ENCODE results near the gene PTPRE. TPM values are rescaled to one million over a fixed set of nuclear protein-coding genes. Genes with fewer than 3 reads are reported as not detected.
A peak's percentile ranks its signal among the peaks of the same experiment; 100 is the strongest.

Gene PTPRE
- total RNA-seq, 1 donor from 2014 or later, result 13.8 TPM

DNA sequence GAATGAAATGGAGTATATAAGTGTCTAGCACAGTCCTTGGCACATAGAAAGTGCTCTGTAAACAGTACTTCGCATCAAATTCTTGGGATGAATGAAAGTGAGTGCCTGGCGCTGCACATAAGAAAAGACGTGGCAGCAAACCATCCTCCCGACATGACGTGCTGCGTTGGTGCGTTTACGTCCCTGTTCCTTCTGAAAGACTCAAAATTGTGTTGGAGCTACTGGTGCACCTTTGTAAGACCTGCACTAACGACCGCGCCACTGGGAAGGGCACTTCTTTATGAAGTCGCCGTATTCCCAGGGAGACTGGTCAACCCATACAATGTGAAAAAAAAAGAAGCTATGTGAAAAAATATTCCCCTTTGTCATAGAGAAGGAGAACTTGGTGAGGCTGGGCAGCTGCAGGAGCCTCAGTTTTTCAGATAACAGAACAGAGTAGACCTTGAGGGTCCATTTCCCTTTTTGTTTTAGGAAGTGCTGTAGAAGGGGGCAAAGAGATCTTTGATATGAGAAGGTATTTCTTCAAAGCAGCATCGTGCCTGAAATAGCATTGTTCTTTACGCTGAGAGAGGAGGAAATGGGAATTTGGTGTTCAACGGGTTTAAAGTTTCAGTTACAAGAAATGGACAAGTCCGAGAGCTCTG, 91.7 kb downstream of the PTPRE start:
- H3K27ac ChIP-seq (replicated peaks), result no peak overlapping the region
- intact Hi-C loops (cut with micrococcal nuclease), result no loop called here
- no peak for DNase-seq

DNA sequence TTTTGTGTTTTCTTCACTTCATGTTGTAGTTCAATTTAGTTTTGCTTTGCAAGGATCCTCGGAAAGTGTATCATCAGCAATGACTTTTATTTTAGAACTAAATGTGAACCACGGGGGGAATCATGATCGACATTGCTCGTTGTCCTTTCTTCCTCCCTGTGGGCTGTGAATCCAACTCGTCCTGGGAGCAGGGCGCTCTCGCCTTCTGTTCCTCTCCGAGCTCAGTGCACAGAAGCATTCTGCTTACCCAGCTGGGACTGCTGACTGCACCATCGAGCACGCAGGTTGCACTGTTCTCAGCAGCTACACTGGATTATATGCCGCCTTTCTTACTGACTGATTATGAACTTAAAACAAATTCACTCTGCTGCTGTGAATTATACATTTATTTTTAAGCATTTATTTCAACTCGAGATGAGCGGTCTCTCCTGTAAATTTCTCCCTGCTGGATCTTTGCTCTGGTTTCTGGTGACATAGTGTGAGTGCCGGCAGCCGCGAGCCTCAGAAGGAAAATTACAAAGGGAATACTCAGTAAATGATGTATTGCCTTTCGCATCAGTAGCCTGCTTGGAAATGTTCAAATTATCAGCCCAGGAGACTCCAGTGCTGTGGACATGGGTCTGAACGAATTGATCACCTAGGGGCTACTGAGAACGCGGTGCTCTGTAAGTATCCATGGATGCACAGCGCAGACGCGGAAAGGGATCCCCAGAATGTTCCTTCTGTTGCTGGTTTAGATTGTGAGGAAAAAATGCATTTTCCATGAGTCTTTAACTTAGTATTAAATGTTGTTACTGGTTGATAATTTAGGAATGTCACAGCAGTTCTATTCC, 92.6 kb downstream of the PTPRE start:
- intact Hi-C loops (cut with micrococcal nuclease), result no loop called here
- Histone ChIP-seq H3K4me3 (no peak overlapping the region), H3K4me1 (peaks cover 59% of the 10 kb centered on the region), H3K9me3 (replicated peaks) (no peaks in the 10 kb centered on the region), H3K36me3 (no peaks in the 10 kb centered on the region), H3K27ac (replicated peaks) (no peak overlapping the region), H3K27me3 (ENCODE audit: low read depth) (no peaks in the 10 kb centered on the region)
- TF ChIP-seq, protein P1, sequence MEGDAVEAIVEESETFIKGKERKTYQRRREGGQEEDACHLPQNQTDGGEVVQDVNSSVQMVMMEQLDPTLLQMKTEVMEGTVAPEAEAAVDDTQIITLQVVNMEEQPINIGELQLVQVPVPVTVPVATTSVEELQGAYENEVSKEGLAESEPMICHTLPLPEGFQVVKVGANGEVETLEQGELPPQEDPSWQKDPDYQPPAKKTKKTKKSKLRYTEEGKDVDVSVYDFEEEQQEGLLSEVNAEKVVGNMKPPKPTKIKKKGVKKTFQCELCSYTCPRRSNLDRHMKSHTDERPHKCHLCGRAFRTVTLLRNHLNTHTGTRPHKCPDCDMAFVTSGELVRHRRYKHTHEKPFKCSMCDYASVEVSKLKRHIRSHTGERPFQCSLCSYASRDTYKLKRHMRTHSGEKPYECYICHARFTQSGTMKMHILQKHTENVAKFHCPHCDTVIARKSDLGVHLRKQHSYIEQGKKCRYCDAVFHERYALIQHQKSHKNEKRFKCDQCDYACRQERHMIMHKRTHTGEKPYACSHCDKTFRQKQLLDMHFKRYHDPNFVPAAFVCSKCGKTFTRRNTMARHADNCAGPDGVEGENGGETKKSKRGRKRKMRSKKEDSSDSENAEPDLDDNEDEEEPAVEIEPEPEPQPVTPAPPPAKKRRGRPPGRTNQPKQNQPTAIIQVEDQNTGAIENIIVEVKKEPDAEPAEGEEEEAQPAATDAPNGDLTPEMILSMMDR (IDR thresholded peaks at IDR 0.05; ENCODE audit: borderline replicate concordance), result no peak
- no peak for DNase-seq

More for the DNA sequence above, 91.7 kb downstream of the PTPRE start:
- Histone ChIP-seq H3K9me3 (replicated peaks) (no peaks in the 10 kb centered on the region), H3K27me3 (ENCODE audit: low read depth) (no peaks in the 10 kb centered on the region), H3K36me3 (no peaks in the 10 kb centered on the region), H3K4me3 (no peak overlapping the region), H3K4me1 (peaks cover 53% of the 10 kb centered on the region)
- TF ChIP-seq, protein P1 (IDR thresholded peaks at IDR 0.05; ENCODE audit: borderline replicate concordance), result no peak

DNA sequence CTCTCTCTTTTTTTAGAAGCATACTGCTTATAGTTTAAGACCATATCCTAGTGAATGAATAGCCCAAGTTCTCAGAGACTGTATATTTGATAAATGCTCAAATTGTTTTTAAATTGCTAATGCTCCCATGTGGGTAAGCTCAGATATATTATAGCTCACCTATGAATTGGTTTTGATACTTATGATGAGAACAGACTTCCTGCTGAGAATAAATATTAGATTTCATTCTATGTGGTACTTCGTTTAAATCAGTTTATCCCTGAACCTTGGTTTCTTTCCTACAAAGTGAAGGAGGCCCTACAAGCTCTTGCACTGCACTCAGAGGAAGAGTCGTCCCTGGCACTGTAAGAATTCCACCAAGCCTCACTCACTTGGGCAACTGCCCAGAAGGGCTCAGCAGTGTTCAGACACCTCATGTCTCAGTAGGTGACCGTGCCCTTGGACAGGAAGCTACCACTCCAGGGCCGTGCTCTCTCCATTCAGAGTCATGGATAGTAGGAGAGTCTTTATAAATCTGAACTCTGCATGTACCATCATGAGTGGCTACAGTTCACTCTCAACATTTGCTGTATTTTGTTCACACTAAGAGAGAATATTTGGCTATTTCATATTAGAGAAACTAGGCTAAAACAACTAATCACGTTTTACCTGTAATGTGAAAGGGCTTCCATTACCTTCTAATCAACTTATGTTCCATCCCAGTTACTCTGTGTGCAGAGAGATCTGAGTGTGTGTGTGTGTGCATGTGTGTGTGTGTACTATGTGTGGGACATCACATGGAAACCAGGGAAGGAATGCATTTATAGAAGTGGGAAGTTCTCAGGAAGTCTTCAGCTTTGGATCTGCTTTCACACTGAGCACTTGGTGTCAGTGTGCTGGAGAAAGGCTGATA, 93.8 kb downstream of the PTPRE start:
- intact Hi-C loops (cut with micrococcal nuclease), result no loop called here

DNA sequence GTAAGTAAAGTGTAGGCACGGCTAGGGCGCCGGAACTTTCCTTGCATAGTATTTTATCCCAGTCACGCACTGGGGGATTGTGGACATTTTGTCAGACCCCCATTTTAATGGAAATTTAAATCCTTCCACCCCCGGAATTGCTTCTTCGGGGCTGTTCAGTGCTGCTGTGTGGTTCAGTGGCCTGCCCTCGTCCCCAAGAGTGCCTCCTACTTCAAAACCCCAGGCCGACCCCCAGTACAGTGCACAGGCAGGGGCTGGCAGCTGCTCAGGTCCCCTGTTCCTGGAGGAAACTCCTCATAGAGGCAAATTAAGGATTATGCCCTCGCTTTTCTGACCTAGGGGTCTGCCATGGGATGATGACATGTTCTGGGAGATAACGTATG, 94.5 kb downstream of the PTPRE start:
- TF ChIP-seq, protein P1 (IDR thresholded peaks at IDR 0.05; ENCODE audit: borderline replicate concordance), result no peak
- Histone ChIP-seq H3K9me3 (replicated peaks) (no peaks in the 10 kb centered on the region), H3K4me3 (no peak overlapping the region), H3K27me3 (ENCODE audit: low read depth) (no peaks in the 10 kb centered on the region), H3K27ac (replicated peaks) (peak overlapping the region; percentile 66), H3K36me3 (no peaks in the 10 kb centered on the region), H3K4me1 (peaks cover 57% of the 10 kb centered on the region)
- no peak for DNase-seq
- intact Hi-C loops (cut with micrococcal nuclease), result no loop called here

More for the DNA sequence above, 93.8 kb downstream of the PTPRE start:
- Histone ChIP-seq H3K9me3 (replicated peaks) (no peaks in the 10 kb centered on the region), H3K4me1 (peaks cover 59% of the 10 kb centered on the region), H3K4me3 (no peak overlapping the region), H3K27me3 (ENCODE audit: low read depth) (no peaks in the 10 kb centered on the region), H3K27ac (replicated peaks) (peak overlapping the region; percentile 66), H3K36me3 (no peaks in the 10 kb centered on the region)
- DNase-seq, result peak; percentile 56
- TF ChIP-seq, protein P1 (IDR thresholded peaks at IDR 0.05; ENCODE audit: borderline replicate concordance), result no peak

DNA sequence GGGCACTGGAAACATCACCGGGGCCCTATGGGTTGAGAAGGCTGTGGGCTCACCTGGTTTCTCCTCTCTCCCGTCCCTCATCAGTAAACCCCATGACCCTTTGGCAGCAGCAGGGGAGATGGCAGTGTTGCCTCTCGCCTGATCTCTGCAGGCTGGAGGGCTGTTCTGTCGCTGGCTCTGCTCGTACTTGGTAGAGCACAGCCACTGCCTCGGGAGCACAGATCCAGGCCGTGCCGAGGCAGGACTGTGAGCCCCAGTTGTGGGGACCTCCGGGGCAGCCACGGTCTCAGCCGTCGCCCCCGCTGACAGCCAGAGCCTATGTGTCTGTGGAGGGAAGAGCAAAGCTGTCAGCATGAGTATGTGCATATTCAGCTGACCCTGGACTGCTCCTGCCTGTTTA, 94.9 kb downstream of the PTPRE start:
- TF ChIP-seq, protein P1 (IDR thresholded peaks at IDR 0.05; ENCODE audit: borderline replicate concordance), result no peak
- Histone ChIP-seq H3K27ac (replicated peaks) (peak overlapping the region; percentile 66), H3K27me3 (ENCODE audit: low read depth) (no peaks in the 10 kb centered on the region), H3K4me1 (peaks cover 52% of the 10 kb centered on the region), H3K36me3 (no peaks in the 10 kb centered on the region), H3K9me3 (replicated peaks) (no peaks in the 10 kb centered on the region), H3K4me3 (no peak overlapping the region)
- DNase-seq, result no peak
- intact Hi-C loops (cut with micrococcal nuclease), result no loop called here
